Jurkat, Clone E6-1 (cell line): ENCODE results near the gene KBTBD12.

Experiments
- DNase-seq: peaks from one replicate; pipeline ENCODE4 v3.0.0-alpha.2; 2011; ENCODE audit warnings: low read depth, low spot score
- H3K4me3 ChIP-seq: 2 replicates; pipeline ENCODE4 v1.5.1; 2011; ENCODE audit warnings: mild to moderate bottlenecking, low read length, control low read depth, moderate library complexity

The KBTBD12 gene

DNA sequence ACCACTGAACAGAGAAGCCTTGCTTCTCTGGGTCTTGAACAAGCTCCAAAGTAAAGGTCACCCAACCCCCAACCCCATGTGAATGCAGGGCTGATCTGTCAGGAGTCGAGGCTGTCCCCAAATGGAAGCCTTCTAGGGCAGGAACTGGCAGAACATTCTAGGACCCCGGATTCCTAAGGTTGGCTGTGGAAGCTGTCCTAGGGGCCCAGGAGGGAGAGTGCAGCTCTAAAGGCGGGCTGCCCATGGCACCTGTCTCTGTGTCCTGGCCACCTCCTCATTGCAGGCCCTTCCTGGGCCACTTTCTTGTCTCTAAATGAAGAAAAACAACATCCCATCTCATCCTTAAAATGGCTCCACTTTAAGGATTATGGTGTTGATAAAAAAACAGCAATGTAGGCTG, 83.6 kb downstream of the KBTBD12 start:
- no peak overlapping the region for H3K4me3 ChIP-seq
- no peak for DNase-seq

DNA sequence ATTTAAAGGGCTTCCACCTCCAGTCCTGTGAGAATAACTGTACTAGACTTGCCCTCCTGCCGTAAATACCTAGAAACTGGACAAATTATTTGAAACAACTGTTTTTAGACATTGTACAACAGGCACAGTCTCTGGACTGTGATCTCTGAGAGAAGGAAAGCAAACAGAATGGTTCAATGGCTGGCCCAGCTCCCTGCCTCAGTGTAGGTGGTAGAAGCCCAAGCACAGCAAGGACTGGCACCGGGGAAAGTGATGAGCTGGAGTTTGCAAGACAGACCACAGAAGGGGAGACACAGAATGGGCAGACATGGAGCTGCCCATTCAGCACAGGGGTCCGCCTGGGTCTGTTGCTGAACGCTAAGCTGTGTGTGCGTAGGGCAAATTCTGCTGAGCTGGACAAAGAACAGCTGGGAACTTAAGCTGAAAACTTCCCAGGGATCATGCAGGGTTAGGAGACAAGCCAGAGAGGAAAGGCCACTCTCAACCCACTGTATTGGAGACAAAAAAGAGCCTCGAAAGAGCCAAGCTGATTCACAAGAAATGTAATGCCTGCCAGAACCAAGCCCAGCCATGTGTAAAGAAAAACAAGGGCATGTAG, 84.6 kb downstream of the KBTBD12 start:
- no peak for DNase-seq
- H3K4me3 ChIP-seq = no peak overlapping the region

DNA sequence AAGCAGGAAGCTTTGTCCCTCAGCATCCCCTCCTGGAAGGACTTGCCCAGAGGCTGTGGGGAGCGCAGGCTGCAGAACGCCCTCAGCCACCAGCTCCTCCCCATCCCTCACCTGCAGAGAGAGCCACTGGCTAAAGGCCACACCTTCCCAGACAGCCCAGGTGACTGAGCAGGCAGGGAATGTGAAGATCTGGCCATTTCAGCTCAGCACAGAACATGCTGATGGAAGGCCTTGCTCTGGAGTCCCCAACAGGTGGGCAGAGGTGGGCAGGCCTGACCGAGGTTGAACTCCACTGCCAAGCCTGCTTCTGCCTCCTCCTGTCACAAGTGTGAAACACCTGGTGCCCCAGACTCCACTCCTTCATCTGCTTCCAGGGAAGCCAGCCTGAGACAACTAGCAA, 86.5 kb downstream of the KBTBD12 start:
- no peak for DNase-seq
- H3K4me3 ChIP-seq = no peak overlapping the region

DNA sequence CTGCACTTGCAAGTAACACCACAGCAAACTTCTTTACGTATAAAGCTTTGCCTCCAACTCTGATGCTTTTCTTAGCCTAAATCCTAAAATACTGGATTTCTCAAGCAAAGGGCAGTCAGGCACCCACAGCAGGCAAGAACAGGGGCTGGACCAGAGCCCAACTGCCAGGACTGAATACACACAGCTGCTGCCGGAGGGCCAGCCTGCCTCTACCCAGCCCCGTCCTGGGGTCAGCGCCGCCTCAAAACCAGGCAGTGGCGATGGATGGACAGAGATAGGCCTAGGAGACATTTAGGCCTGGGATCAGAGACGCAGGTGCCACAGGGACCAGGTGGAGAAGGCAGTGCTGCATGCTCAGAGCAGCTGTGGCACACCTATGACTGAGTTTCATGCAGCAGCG, 89.6 kb downstream of the KBTBD12 start:
- no peak for DNase-seq
- H3K4me3 ChIP-seq = no peak overlapping the region

DNA sequence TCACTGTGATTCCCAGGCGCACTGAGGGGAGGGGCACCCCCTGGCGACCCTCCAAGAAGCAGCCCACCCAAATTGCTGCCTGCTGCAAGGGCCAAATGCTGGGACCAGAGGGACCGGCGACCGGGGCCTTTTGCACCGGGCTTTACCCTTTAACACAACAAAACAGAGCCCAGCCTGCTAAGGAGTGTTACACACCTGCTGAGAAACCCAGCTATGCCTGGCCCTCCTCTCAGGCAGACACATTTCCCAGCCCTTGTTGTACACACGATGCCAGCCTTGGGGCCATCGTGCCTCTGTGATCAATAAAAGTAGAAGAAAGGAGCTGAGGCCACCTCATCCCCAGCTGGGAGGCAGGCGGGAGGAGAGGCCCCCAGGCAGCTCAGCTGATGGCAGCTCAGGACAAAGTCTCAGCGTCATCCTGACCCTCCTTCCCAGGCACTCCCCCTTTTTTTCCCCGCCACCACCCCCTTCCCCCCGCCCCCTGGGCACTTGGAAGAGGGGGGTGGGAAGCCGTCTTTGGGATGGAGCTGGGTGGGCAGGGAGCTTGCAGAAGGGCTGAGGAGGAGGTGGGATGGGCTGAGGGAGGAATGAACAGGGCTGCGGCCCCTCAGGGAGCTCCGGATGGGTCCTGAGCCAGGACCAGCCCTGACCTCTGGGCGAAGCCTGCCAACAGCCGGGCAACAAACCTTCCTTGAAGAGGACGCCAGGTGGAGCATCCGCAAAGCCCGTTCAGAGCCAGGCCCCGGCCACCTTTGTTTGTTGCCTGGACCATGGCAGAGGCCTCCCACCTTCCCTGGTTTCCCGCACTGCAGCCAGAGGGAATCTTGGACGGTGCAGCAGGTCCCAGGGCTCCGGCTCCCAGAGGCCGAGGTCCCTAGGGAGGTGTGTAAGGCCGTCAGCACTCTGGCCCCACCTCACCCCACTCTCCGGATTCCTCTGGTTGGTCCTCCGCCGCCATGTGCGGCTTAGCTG, 91.3 kb downstream of the KBTBD12 start:
- no peak overlapping the region for H3K4me3 ChIP-seq
- DNase-seq = no peak

DNA sequence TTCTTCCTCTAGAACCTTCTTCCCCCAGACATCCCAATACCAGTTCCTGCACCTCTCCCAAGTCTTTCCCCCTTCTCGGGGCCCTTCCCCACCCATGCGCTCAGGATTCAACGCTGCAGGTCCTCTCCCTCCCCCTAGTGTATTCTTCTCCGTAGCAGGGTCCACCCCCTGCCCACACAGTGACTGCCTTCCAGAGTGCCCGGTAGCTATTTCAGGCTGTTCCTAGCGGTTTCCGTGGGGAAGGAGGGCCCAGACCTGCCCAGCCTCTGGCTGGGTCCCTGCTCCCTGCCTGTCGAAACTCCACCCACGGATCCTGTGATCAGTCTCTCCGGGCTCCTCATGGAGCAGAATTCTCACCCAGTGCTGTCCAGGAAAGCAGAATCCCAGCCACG, 92.0 kb downstream of the KBTBD12 start:
- no peak for DNase-seq
- H3K4me3 ChIP-seq = no peak overlapping the region

DNA sequence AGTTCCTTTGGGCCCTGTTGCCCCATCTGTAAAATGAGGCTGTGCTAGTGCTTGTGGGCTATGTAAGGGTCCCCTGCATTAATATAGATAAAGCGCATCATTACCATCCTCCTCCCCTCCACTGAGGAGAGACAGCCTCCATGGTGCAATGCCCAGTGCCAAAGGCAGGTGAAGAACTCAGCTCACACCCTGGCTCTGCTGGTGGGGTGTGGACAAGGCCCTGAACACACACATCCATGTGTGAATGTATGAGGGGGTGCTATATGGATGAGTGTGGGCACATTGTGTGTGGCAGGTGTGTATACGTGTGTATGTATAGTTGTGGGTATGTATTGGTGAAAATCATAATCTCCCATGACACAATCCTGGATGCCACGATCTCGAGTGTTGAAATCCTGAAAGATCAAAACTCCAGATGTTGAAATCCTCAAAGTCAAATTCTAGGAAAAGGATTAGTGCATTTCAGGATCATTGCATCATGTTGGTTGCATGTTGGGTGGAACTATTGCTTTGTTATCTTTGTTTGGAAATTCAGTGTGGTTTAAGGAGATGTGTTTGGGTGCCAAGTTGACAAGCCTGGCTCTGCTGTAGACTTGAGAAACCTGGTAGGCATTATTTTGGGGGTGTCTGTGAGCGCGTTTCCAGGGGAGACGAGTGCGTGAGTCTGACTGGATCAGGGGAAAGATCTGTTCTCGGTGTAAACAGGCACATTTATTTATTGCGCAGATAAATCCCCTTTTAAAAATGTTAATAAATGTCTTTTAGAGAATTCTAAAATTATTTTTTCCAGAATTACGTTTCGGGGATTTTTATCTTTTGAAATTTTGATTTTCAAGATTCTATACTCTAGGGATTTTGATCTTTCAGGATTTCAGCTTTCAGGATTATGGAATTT, 95.2 kb downstream of the KBTBD12 start:
- no peak overlapping the region for H3K4me3 ChIP-seq
- no peak for DNase-seq

DNA sequence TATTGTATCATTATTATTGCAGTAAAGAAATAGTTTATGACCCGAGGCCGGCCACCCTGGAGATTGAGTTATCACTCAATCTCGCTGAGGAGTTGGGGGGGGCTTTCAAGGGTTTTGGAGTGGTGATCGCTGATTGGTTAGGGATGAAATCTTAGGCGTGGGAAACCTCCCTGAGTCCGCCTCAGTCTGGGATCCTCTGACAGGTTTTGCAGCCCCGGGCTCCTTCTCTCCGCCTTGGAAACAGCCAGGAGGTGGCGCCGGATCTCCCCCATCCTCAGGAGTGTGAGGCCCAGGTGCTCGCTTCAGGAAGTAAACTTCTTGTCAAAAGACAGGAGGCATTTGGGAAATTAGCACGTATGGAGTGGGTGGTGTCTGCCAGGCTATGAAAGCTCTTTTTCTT, 96.1 kb downstream of the KBTBD12 start:
- DNase-seq = no peak

DNA sequence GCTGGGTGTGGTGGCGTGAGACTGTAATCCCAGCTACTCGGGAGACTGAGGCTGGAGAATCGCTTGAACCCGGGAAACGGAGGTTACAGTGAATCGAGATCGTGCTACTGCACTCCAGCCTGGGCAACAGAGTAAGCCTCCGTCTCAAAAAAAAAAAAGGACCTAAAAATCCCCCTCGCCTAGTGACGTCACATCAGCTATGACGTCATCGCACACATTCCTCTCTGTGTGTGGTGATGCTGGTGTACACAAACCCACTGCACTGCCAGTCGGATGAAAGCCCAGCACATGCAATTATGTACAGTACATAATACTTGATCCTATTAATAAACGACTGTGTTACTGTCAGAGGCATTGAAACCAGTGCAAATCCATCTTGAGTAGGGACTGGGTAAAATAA, 97.0 kb downstream of the KBTBD12 start:
- DNase-seq = no peak
- H3K4me3 ChIP-seq = no peak overlapping the region

More for the DNA sequence above, 96.1 kb downstream of the KBTBD12 start:
- H3K4me3 ChIP-seq = no peak overlapping the region

DNA sequence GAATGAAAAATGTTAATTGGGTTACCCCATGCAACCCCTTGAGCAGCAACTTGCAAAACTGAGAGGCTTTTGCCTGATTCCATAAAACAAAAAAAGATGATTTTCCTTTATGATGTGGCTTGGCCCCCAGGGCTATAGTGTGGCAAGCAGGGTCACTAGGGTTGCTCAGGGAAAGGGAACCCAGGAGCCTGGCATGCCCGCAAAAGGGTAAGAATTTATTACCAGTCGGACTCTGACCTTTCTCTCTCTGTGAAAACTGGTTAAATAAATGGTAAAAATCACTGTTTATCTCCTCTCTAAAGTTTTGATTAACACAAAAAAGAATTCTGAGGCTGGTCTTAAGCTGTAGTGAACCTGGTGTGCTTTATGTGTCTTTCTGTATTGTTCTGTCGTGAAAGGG, 99.5 kb downstream of the KBTBD12 start:
- no peak overlapping the region for H3K4me3 ChIP-seq

DNA sequence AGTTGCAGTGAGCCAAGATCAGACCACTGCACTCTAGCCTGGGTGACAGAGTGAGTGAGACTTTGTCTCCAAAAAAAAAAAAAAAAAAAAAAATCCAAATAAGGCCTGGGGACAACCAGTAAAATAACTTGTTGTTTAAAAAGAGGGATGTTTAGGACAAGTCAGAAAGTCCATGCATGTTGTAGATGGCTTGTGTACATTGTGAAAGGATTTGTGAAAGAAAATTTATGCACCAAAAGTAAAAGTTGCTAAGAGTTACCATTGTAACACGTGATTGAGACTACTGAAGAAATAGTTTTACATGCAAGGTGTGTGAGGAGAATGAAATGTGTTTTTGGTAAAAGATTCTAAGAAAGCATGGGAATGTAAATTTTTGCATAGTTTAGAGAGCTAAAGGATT, 101.5 kb downstream of the KBTBD12 start:
- H3K4me3 ChIP-seq = no peak overlapping the region
- no peak for DNase-seq

More for the DNA sequence above, 99.5 kb downstream of the KBTBD12 start:
- no peak for DNase-seq

DNA sequence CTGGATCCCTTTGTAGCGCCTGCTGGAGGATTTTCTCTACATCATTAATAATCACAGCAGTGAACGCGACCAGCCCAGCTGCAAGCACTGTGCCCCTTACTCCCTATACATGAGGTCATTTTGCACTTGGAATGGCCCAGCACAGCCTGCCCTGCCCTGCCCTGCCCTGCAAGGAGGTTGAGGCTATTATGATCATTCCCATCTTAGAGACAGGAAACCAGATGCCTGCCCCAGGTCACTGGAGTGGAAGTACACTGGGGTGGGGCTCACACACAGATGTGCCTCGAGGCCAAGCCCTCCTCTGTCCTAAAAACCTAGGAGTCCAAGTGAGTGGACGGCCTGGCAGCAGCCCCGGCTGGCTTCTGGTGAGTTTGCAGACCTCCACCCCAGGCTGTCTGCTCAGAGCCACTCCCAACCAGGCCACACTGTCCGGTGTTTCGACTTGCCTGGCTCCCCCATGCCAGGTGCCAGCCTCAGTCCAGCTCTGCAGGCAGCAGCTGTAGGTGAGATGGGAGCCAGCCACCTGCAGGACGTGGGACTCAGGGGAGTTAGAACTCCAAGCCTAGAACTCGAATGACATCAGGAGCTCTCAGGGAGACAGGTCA, 106.8 kb downstream of the KBTBD12 start:
- DNase-seq = no peak
- H3K4me3 ChIP-seq = no peak overlapping the region

DNA sequence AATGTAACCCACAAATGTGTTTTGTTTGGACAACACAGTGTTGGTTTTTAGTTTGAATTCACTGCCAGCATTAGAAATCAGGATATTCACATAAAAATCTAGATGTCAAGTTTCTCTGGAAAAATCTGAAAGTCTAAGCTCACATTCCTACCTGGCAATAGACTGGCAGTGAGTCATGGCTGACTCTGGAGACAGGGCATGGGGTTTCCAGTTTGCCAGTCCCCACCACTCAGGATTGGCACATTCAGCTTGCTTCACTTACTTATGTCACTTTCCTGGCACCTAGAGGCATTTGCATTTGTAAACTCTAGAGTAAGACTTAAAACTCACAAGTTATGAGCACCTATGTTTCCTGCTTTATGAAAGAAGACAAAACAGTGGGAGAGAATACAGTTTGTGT, 118.1 kb downstream of the KBTBD12 start:
- no peak overlapping the region for H3K4me3 ChIP-seq
- DNase-seq = no peak

DNA sequence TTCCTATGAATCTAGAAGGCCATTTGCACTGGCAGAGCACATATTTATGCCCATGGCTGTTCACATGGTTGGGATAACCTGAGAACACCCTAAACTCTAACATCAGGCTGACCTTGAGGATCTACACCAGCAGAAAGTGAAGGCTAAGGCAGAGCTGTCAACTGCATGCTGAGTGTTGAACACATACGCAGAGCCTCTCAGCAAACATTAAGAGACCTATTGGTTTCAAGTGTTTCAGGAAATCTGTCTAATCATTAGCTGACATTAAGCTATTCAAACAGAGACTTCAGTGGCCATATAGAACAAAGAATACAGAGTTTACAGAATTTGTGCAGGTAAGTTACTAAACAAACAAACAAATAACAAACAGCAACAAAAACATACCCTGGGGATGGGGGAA, 121.1 kb downstream of the KBTBD12 start:
- no peak for DNase-seq

More for the DNA sequence above, 121.1 kb downstream of the KBTBD12 start:
- H3K4me3 ChIP-seq = no peak overlapping the region
